NCI-H2081 (cell line): Measurements from ENCODE around the gene WASHC4.

ENCODE experiments used
- DNase-seq, 2 experiments: peaks; one replicate each; lab custom pipeline; 2025; lab: John Stamatoyannopoulos, UW

WASHC4 gene

GRCh38 chr12:105107494-105108371, at the start of gene WASHC4:
Gene WASHC4, plus strand, starts transcription at chr12:105107731. Its CDS starts 70 bp downstream, at chr12:105107801.
- peak; percentile 92 to 96 for DNase-seq

GRCh38 chr12:105060715-105061378, 46.7 kb upstream of the WASHC4 start:
- DNase-seq = no peak

DNA sequence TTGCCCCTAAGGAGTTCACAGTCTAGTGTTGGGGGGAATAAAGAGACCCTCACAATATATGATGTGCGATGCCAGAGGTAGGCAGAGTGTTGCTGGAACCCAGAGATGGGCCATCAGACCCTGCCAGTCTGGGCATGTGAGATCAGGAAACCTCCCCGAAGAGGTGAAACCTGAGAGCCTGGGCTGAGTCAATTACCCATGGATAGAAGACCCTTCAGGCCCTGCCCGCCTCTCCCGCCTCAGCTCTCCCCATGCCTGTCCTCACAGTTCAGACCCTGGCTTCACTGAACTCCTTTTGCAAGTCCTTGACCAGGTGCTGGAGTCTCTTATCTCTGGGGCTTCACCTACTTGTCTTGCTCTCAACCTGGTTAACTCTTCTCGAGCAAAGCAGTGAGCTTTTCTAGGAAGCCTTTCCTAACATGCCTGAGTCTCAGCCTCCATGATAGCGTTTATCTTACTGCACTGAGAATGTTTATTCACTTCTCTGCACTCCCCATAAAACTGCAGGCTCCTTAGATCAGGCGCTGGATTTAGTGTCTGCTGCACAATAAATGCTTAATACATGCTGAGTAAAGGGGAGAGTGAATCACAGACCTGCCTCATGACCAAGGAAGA, 42.9 kb upstream of the WASHC4 start:
- no peak for DNase-seq

DNA sequence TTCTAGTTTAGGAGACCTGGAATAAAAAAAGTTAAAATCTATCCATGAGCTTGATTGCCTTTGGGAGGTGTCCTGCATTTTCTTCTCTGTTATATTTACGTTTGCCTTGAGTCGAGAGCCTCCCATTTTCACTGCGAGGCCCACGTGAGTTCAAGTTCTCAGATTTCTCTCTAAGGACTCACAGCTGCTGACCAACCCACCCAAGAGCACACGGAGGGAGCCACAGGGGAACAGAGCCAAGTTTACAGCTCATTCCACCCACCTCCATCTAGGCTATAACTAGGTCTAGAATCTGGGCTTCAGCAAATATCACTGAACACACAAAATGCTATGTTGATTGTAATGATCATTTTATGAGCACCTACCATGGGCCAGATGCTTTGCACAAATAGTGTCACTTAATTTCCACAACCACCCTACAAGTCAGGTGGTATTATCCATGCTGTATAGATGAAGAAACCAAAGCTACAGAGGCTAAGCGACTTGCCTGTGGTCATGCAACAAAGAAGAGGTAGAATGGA, 40.0 kb upstream of the WASHC4 start:
- peak; percentile 6 to 38 for DNase-seq

DNA sequence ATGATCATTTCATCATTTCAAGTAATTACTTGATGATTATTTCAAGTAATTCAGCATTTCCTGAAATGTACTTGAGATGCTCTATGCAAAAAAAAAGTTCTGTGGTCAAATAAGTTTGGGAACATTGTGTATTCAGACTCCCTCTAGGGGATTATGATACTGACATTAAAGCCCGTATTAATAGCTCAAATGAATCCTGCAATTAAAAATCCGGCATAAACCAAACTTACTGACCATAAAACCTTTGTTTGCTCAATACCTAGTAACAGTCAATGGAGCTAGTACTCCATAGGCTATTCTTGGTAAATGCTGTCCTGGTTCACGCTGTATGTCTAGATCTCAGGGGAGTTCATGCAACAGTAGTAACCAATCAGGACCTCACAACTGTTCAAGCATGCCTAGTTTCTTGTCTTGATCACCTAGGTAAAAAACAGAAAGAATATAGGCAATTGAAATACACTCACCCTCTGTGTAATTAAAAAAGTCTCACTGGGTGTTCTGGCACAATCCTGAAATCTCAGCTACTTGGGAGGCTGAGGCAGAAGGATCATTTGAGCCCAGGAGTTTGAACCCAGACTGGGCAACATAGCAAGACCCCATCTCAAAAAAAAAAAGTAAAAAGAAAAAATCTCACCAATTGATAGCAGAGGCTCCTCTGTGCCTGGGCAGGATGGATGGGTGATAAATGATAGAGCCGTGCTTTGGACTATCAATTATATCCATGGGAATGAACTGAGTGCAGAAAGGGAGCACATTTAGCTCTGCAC, 37.4 kb upstream of the WASHC4 start:
- DNase-seq = no peak

- DNase-seq = no peak
These were observed 35.5 kb upstream of the WASHC4 start for GRCh38 chr12:105071981-105072380.

DNA sequence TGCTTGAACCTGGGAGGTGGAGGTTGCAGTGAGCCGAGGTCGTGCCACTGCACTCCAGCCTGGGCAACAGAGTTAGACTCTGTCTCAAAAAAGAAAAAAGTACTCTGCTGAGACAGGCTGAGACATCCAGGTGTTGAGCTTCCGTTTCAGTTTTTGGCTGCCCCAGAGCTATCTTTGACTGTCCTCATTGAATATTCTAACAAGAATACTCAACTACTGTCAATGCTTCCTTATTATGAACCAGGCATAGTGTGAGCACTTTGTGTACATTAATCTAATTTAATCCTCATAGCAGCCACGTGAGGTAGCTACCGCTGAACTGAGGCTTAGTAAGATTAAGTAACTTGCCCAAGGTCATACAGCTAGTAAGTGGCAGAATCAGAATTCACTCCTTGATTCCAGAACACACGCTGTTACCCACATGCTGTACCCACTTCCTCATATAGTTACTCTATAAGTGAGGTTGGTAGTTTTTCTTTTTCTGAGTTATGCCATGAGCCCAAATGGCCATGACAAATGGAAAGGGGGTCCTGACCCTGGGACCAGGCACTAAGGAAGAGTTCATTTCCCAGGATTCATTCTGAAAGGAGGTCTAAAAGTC, 34.5 kb upstream of the WASHC4 start:
- DNase-seq = no peak

DNA sequence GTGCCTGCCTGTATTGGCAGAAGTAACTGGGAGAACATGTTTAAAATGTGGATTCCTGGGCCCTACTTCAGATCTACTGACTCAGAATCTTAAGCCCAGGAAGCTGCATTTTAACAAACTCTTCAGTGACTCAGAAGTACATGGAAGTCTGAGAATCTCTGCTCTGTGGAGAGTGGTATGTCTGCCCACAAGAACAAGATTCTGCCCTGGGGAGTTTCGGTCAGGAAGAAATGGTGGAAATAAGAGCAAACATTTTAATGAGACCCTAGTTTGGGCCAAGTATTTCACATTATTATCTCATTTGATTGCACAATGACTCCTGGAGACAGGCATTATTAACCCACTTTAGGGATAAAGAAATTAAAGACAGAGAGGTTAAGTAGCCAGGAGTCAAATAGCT, 31.4 kb upstream of the WASHC4 start:
- no peak for DNase-seq

DNA sequence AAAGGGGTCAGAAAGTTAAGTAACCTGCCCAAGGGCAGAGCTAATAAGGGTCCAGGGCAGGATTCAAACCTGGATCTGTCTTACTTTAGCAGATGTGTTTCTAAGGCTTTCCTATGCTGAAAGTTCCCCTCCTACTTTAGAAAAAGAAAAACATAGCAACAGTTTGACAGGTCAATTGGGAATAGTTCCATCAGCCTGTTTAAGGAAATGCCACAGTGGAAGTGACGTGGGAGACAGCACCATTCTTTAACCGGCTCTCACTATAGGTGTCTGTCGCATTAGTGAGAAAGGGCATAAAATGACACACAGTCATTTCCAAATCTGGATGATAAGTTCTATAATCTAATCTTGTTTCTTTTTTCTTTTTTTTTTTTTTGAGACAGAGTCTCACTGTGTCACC, 30.6 kb upstream of the WASHC4 start:
- no peak for DNase-seq

DNA sequence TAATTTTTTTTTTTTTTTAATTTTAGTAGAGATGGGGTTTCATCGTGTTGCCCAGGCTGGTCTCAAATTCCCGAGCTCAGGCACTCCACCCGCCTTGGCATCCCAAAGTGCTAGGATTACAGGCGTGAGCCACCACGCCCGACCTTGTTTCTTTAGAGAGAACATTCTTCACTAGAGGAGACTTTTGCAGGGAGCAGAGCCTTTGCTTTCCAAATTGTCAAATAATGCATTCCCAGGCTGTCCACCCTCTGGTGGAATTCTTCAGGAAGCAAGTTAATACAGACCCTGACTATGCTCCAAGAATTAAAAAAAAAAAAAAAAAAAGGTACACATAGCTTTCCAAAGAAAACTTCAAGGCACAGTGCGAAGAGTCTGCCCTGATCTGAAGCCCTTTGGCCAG, 30.1 kb upstream of the WASHC4 start:
- DNase-seq = no peak

DNA sequence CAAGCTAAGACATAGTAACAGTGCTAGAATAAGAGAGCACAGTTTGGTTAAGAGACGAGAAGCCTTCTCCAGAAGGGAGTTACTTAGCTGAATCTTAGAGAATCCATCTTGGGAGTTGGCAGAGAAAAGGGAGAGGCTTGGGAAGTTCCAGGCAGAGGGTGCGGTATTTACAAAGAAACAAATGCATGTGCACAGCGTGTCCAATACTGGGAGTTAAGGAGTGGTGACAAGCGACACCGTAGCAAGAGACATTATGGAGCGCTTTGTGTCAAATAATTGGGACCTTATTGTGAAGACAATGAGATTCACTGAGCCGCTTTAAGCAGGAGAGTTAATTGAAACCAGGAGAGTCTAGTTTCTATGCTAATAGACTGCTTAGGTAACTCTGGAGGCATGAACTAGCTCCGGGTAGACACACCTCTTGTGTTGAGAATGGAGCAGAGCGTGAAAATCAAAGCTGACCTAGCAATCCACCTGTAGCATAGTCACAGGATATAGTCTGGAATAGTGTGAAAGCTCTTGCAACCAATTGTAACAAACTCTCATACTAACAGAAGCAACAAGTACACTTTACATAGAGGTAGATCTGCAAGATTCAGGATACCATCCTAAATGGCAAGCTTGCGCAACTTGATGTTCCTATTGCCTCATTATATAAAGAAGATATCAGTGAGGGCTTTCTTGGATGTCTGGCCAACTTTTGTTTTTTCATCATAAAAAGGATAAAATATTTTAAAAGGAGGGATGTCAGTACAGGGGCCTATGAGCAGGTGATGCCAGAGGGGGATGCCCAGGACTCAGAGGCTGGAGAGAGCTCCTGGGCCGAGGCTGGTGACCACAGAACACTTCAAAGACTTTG, 28.6 kb upstream of the WASHC4 start:
- DNase-seq = peak; percentile 7

DNA sequence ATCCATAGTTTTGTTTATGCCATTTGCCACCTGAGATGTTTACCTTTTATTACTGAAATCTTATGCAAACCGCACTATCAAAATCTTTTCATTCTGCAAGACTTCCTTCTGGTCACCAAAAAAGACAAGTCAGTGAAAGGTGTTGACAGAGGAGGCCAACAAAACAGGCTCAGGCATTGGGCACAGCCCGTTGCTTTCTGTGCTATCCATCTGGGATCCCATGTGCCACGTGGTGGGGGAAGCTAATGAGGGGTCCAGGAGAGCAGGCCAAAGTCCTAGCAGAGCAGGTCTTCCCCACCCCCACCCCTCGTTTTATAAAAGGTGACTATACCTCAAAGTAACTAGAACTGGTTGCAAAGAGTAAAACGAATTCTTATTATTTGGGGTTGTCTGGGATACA, 24.5 kb upstream of the WASHC4 start:
- no peak for DNase-seq

DNA sequence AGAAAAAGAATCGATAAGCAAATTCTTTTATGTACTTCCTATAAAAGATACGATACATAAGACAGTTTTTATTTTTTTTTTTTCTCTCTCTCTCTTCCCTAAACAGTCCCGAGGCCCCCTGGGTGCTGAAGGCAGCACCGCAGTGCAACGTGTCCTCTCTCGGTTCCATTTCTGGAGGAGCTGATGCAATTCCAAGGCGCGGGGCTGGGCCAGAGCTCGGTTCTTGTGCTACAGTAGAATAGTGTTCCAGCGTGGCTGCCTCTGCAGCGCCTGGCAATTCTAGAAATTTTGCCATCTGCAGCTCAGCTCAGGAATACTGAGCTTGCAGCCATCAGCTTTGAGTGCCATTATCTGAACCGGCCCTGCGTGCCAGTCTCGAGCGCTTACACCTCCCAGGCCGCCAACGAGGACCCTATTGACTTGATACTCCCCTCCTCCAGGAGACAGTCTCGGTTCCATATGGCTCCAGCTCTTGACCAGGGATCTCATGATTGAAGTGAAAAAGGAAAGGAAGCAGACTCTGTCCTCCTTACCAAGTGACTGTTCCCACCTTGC, 23.9 kb upstream of the WASHC4 start:
- DNase-seq = no peak

- peak; percentile 28 to 40 for DNase-seq
These were observed 23.0 kb upstream of the WASHC4 start, which contains the start of gene ALDH1L2 for GRCh38 chr12:105084251-105085250. Gene ALDH1L2, minus strand, starts transcription at chr12:105084458. Its CDS starts 22 bp downstream, at chr12:105084436.

DNA sequence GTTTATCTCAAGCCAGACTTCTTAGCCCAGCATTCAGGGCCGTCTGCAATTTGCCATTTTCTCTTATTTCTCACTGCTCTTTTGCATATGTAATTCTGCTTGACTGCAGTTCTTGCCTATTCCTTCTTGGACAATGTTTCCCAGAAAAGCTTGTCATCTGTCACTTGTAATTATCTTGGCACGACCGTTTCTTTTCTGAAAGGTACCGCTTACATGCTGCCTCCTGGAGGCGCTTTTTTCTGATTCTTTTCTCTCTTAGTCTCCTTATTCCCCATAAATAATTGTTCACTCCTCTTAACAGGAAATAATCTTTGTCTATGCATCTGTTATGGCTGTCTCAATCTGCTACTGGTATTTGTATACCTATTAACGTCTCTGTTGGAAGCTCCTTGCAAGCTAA, 22.0 kb upstream of the WASHC4 start:
- no peak for DNase-seq

- no peak for DNase-seq
These were observed 17.7 kb upstream of the WASHC4 start for GRCh38 chr12:105089817-105090216.

DNA sequence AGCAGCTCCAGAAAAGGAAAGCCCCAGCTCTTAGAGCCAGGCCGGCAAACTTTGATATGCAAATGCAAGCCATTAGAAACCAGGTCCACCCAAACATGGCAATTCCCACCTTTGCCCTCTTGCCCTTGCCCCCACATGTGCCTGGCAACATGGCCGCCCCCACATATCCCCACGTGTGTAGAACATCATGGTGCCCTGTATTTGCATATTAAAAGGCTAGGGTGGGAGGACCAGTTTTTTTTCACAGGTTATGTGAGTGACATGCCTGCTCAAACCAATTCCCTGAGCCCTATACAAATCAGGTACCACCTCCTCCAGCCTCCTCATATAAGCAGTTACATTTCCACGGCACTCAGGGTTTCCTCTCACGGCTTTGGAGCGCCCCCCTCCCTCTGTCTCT, 17.2 kb upstream of the WASHC4 start:
- no peak for DNase-seq

GRCh38 chr12:105091476-105092206, 15.9 kb upstream of the WASHC4 start:
- DNase-seq = no peak
